ENCODE measurements around the gene DHRS13. TPM values are rescaled to one million over a fixed set of nuclear protein-coding genes. Genes with fewer than 3 reads are reported as not detected.
"Not testable (repeated sequence)": the region's sequence is repeated elsewhere in the genome, so short reads cannot be mapped to it uniquely, and the experiment has no call there.

The DHRS13 gene
- total RNA-seq, 2 donors from 2014 or later, result 7.3 to 9.9 TPM

DNA sequence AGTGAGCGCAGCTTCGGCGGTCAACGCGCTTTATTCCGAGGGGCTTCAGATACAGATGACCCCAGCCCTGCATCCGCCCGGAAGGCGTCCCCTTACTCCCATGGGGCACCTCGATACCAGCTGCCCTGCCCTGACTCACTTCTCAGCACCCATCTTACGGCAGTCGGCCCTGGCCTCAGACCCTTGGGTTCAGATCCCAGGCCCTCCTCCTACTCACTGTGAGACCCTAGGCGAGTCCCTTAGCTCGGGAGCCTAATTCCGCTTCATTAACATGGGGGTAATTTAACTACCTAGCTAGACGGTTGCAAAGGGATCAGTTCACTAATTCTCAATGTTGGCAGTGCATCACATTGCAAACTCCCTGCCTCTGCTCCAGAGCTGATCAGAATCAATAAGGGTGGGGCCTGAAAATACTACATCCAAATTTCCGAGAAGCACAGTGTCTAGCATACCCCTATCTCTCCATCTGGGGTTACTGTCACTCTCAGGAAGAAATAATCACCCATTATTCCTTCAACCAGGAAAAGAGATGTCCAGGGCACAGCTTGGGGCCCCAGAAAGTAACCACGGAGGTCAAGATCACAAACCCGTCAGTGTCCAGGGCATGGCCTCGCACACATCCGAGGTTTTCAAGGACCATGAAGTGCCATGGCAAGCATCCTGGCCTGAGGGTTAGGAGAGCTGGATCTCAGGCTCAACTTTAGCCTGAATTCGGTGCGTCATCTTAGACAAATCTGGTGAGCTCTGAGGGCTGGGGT, 4.9 kb downstream of the DHRS13 start:
- Histone ChIP-seq H3K4me3 (peak overlapping the region; percentile 77 to 87), H3K27ac (peak overlapping the region; percentile 85 to 93 (median 86)), H3K4me1 (peaks cover 52% of the 10 kb centered on the region), H3K9me3 (no peaks in the 10 kb centered on the region), H3K36me3 (replicated peaks in 1 of 2; ENCODE audit: insufficient read depth in 1 of 2, low read depth in 2 of 2) (no peaks in the 10 kb centered on the region), H3K27me3 (no peaks in the 10 kb centered on the region)
- DNase-seq (peak in 2 of 4 donors; percentile 41 to 52), ATAC-seq (no peak)
- WGBS, 2 donors, result 13 to 40% methylated on average over 7 to 23 of the region's 23 CpGs
- TF ChIP-seq POLR2A (IDR thresholded peaks at IDR 0.05) (no peak), CTCF (IDR thresholded peaks at IDR 0.05) (no peak)
- intact Hi-C loops (cut with DNase I), result no loop called here

- Histone ChIP-seq H3K9me3 (no peaks in the 10 kb centered on the region), H3K27ac (peak within 1 kb of the TSS; percentile 85 to 93 (median 86)), H3K27me3 (no peaks in the 10 kb centered on the region), H3K4me1 (peaks cover 55% of the 10 kb centered on the region), H3K4me3 (peak within 1 kb of the TSS; percentile 77 to 87), H3K36me3 (replicated peaks in 1 of 2; ENCODE audit: insufficient read depth in 1 of 2, low read depth in 2 of 2) (no peaks in the 10 kb centered on the region)
- peak in 5 of 7 experiments; percentile 16 to 48 (median 34) for TF ChIP-seq CTCF (IDR thresholded peaks at IDR 0.05)
- TF ChIP-seq POLR2A (IDR thresholded peaks at IDR 0.05), result peak; percentile 31 to 63 (median 54)
- peak; percentile 70 for ATAC-seq
- intact Hi-C loops (cut with DNase I), result no loop called here
- 0 to 1% methylated on average over 44 to 73 of the region's 73 CpGs for WGBS, 2 donors
- DNase-seq, result peak; percentile 50 to 70 (median 64)
Measured at GRCh38 chr17:28896884-28897768, 5.8 kb downstream of the DHRS13 start, which contains the start of gene FLOT2. TSS of gene FLOT2 (minus strand) at chr17:28897733. CDS start at chr17:28897574, 159 bp downstream.

DNA sequence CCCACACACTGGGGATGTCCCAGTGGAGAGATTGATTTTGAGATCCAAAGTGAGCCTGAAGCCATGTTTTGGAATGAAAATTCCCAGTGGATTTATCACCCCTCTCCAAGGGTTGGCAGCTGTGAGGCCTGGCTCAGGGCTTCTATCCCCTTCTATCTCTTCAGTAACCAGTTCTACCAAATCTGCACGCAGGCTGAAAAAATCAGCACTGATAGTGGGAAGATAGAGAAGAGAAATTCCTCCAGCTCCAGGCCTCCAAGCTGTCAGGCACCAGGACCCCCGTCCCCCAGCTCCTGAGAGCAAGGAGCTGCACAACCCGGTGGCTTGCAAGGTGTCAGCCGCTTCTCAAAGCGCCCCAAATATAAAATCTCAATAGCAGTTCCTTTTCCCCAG, 6.4 kb downstream of the DHRS13 start:
- intact Hi-C loops (cut with DNase I), result no loop called here
- Histone ChIP-seq H3K4me3 (peak overlapping the region; percentile 77 to 87), H3K36me3 (replicated peaks in 1 of 2; ENCODE audit: insufficient read depth in 1 of 2, low read depth in 2 of 2) (no peaks in the 10 kb centered on the region), H3K4me1 (peaks cover 48% of the 10 kb centered on the region), H3K27ac (peak overlapping the region; percentile 85 to 93 (median 86)), H3K27me3 (no peaks in the 10 kb centered on the region), H3K9me3 (no peaks in the 10 kb centered on the region)
- ATAC-seq, result no peak
- WGBS, 2 donors, result 11 to 19% methylated on average over 5 of the region's 5 CpGs
- TF ChIP-seq CTCF (IDR thresholded peaks at IDR 0.05) (no peak), POLR2A (IDR thresholded peaks at IDR 0.05) (no peak)
- DNase-seq, result no peak

DNA sequence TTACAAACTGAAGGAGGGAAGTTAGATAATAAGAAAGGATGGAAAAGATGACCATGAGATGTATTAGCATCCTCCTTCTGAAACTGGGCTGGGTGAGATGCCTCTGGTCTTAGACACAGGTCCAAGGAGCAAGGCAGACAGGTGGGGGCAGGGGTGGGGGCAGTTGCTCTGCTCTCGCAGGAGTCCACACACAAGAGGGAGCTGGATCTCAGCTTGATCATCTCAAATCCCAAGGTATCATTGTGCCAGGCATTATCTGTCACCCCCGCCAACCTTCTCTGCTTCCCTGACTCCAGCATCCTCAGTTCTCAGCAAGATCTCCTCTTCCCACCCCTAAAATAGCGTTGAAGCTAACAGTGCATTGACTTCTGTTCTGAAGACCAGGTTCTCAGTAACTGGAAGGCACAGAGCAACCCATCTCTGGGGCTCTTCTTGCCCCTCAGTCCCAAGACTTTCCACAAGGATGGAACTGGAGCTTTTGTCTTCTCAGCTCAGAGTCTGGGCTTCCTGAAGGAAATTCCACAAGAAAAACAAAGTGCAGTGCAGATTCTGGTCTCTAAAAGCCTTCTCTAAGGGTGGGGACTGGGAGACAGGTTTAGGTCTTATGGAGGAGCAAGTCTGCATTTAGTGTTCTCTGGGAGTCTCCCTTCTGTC, 7.0 kb downstream of the DHRS13 start:
- WGBS, 2 donors, result 38 to 43% methylated on average over 3 of the region's 3 CpGs
- intact Hi-C loops (cut with DNase I), result no loop called here
- TF ChIP-seq POLR2A (IDR thresholded peaks at IDR 0.05), result no peak
- TF ChIP-seq CTCF (IDR thresholded peaks at IDR 0.05), result no peak
- Histone ChIP-seq H3K27me3 (no peaks in the 10 kb centered on the region), H3K27ac (peak overlapping the region; percentile 85 to 93 (median 86)), H3K4me1 (peaks cover 44% of the 10 kb centered on the region), H3K9me3 (no peaks in the 10 kb centered on the region), H3K4me3 (no peak overlapping the region), H3K36me3 (replicated peaks in 1 of 2; ENCODE audit: insufficient read depth in 1 of 2, low read depth in 2 of 2) (no peaks in the 10 kb centered on the region)
- DNase-seq (no peak), ATAC-seq (no peak)

DNA sequence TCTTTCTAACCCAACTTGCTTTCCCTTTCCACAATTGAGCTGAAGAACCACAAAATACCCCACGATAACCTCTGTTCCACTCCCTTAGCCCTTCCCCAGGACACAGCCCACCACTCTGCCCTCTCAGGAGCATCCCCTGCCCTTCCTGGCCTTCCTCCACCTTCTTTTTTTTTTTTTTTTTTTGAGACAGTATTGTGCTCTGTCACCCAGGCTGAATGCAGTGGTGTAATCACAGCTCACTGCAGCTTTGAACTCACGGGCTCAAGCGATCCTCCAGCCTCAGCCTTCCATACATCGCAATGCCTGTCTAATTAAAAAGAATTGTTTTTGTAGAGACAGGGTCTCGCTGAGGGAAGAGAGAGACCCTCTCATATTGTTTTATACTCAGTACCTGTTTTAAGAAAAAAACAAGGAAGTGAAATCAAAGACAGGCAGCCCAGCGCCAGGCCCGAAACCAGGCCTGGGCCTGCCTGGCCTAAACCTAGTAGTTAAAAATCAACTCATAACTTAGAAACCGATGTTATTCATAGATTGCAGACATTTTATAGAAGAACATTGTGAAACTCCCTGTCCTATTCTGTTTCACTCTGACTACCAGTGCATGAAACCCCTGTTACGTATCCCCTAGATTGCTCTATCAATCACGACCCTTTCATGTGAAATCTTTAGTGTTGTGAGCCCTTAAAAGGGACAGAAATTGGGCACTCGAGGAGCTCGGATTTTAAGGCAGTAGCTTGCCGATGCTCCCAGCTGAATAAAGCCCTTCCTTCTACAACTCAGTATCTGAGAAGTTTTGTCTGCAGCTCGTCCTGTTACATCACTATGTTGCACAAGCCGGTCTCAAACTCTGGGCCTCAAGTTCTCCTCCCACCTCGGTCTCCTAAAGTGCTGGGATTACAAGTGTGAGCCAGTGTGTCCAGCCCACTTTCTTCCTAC, 9.4 kb downstream of the DHRS13 start:
- H3K9me3 ChIP-seq; intact Hi-C loops (cut with DNase I); H3K4me3 ChIP-seq; H3K27me3 ChIP-seq; H3K36me3 ChIP-seq (replicated peaks in 1 of 2; ENCODE audit: insufficient read depth in 1 of 2, low read depth in 2 of 2); ATAC-seq: not testable (repeated sequence)
- peaks cover 42% of the 10 kb centered on the region for H3K4me1 ChIP-seq
- peak in 1 of 4 donors; percentile 36 for DNase-seq
- H3K27ac ChIP-seq, result peak overlapping the region; percentile 43 to 83 (median 77)
- WGBS, 2 donors, result 54 to 70% methylated on average over 16 of the region's 16 CpGs
